Neural crest cell (in vitro differentiated cells): Measurements from ENCODE around the gene PLD2. TPM values are rescaled to one million over a fixed set of nuclear protein-coding genes. Genes with fewer than 3 reads are reported as not detected.

Source experiments
- DNase-seq: peaks from one replicate; pipeline ENCODE4 v3.0.0; 2021; ENCODE audit warnings: low read depth, mixed read lengths, low spot score
- H3K27ac Mint-ChIP-seq: one replicate; pipeline ENCODE4 v1.8.0; 2021; ENCODE audit warnings: mild to moderate bottlenecking, mixed read lengths; ENCODE audit not compliant: unreplicated experiment
- H3K27me3 Mint-ChIP-seq: 2 replicates; pipeline ENCODE4 v1.8.0; 2021; ENCODE audit warnings: low read depth, mild to moderate bottlenecking, mixed read lengths
- H3K36me3 Mint-ChIP-seq: 2 replicates; pipeline ENCODE4 v1.8.0; 2021; ENCODE audit warnings: low read depth, mild to moderate bottlenecking, mixed read lengths
- H3K4me1 Mint-ChIP-seq: 2 replicates; pipeline ENCODE4 v1.8.0; 2021; ENCODE audit warnings: mixed read lengths
- H3K4me3 Mint-ChIP-seq: one replicate; pipeline ENCODE4 v1.8.0; 2021; ENCODE audit warnings: mild to moderate bottlenecking, mixed read lengths
- H3K9me3 Mint-ChIP-seq: 2 replicates; pipeline ENCODE4 v1.8.0; 2021; ENCODE audit warnings: mixed read lengths
- CTCF ChIP-seq: fragments of 200-600 bp; sonication (generic); conservative IDR thresholded peaks from 2 replicates; pipeline ENCODE4 v1.5.0; 2021; ENCODE audit warnings: antibody characterized with exemption, mild to moderate bottlenecking
- total RNA-seq: library from RNA; stranded (reverse); gene quantifications from 2 replicates; pipeline ENCODE4 v1.2.1, GENCODE V29; 2021

The PLD2 gene
- total RNA-seq, 1 donor from 2014 or later: 54.8 TPM

- Mint-ChIP-seq H3K36me3 (no peaks in the 10 kb centered on the region), H3K4me1 (peaks cover 6% of the 10 kb centered on the region), H3K4me3 (no peak overlapping the region), H3K27me3 (no peaks in the 10 kb centered on the region), H3K9me3 (no peaks in the 10 kb centered on the region), H3K27ac (no peak overlapping the region)
- TF ChIP-seq CTCF: no peak
- no peak for DNase-seq
These were observed 35.4 kb downstream of the PLD2 start for GRCh38 chr17:4842376-4842775.

GRCh38 chr17:4843321-4844000 lies 36.5 kb downstream of the PLD2 start:
- no peak for TF ChIP-seq CTCF
- Mint-ChIP-seq H3K4me3 (no peak overlapping the region), H3K9me3 (no peaks in the 10 kb centered on the region), H3K4me1 (no peaks in the 10 kb centered on the region), H3K27ac (no peak overlapping the region), H3K36me3 (no peaks in the 10 kb centered on the region), H3K27me3 (no peaks in the 10 kb centered on the region)
- no peak for DNase-seq

GRCh38 chr17:4845118-4845517 lies 38.2 kb downstream of the PLD2 start:
- H3K36me3 Mint-ChIP-seq: no peaks in the 10 kb centered on the region
- no peaks in the 10 kb centered on the region for H3K27me3 Mint-ChIP-seq
- no peak for TF ChIP-seq CTCF
- peaks cover 9% of the 10 kb centered on the region for H3K4me1 Mint-ChIP-seq
- no peaks in the 10 kb centered on the region for H3K9me3 Mint-ChIP-seq
- no peak for DNase-seq
- no peak overlapping the region for H3K4me3 Mint-ChIP-seq
- H3K27ac Mint-ChIP-seq: no peak overlapping the region

- H3K4me1 Mint-ChIP-seq: peaks cover 18% of the 10 kb centered on the region
- no peaks in the 10 kb centered on the region for H3K27me3 Mint-ChIP-seq
- DNase-seq: no peak
- H3K4me3 Mint-ChIP-seq: no peak overlapping the region
- TF ChIP-seq CTCF: no peak
- H3K9me3 Mint-ChIP-seq: no peaks in the 10 kb centered on the region
- H3K27ac Mint-ChIP-seq: peak overlapping the region; percentile 52
- H3K36me3 Mint-ChIP-seq: no peaks in the 10 kb centered on the region
These were observed 39.9 kb downstream of the PLD2 start for GRCh38 chr17:4846635-4847390.

- no peaks in the 10 kb centered on the region for H3K9me3 Mint-ChIP-seq
- no peak for DNase-seq
- no peak overlapping the region for H3K4me3 Mint-ChIP-seq
- no peak overlapping the region for H3K27ac Mint-ChIP-seq
- no peaks in the 10 kb centered on the region for H3K36me3 Mint-ChIP-seq
- H3K27me3 Mint-ChIP-seq: no peaks in the 10 kb centered on the region
- TF ChIP-seq CTCF: no peak
- H3K4me1 Mint-ChIP-seq: peaks cover 27% of the 10 kb centered on the region
These were observed 42.1 kb downstream of the PLD2 start for GRCh38 chr17:4849011-4849536.
